HK-2 (cell line): ENCODE data around the gene BICRA.

Experiments used
- DNase-seq: peaks from one replicate; pipeline ENCODE4 v3.0.0-alpha.2; 2018; ENCODE audit not compliant: unreplicated experiment

BICRA gene

GRCh38 chr19:47601180-47601904 lies 7.6 kb upstream of the BICRA start:
- no peak for DNase-seq

GRCh38 chr19:47603706-47604565 lies 5.0 kb upstream of the BICRA start:
- no peak for DNase-seq

- DNase-seq, result no peak
These were observed 1.3 kb upstream of the BICRA start for GRCh38 chr19:47607564-47608073.

GRCh38 chr19:47608074-47608918 lies 638 bp upstream of the BICRA start:
- DNase-seq, result peak; percentile 94

GRCh38 chr19:47609906-47610894 lies 1.3 kb downstream of the BICRA start:
- peak; percentile 58 for DNase-seq

- DNase-seq, result no peak
These were observed 2.0 kb downstream of the BICRA start for GRCh38 chr19:47610902-47611301.

GRCh38 chr19:47613165-47614020 lies 4.5 kb downstream of the BICRA start:
- DNase-seq, result peak; percentile 36

- DNase-seq, result no peak
These were observed 5.0 kb downstream of the BICRA start for GRCh38 chr19:47614021-47614295.

GRCh38 chr19:47614559-47614958 lies 5.6 kb downstream of the BICRA start:
- DNase-seq, result no peak

- no peak for DNase-seq
These were observed 6.3 kb downstream of the BICRA start for GRCh38 chr19:47615230-47615629.

GRCh38 chr19:47615714-47616113 lies 6.8 kb downstream of the BICRA start:
- no peak for DNase-seq

- no peak for DNase-seq
These were observed 9.8 kb downstream of the BICRA start for GRCh38 chr19:47618771-47619170.

GRCh38 chr19:47619763-47620162 lies 10.8 kb downstream of the BICRA start:
- DNase-seq, result no peak

- no peak for DNase-seq
These were observed 14.4 kb downstream of the BICRA start for GRCh38 chr19:47623151-47623920.

- DNase-seq, result no peak
These were observed 15.0 kb downstream of the BICRA start for GRCh38 chr19:47623921-47624391.

GRCh38 chr19:47625650-47626049 lies 16.7 kb downstream of the BICRA start:
- DNase-seq, result no peak

GRCh38 chr19:47626238-47626637 lies 17.3 kb downstream of the BICRA start:
- no peak for DNase-seq

- no peak for DNase-seq
These were observed 19.3 kb downstream of the BICRA start for GRCh38 chr19:47628078-47628771.
